Spinal cord (tissue), 10 donors: ENCODE data around the gene ZSWIM7. TPM values are rescaled to one million over a fixed set of nuclear protein-coding genes. Genes with fewer than 3 reads are reported as not detected.

Source experiments
- DNase-seq, 6 donors: peaks; one replicate each; pipeline versions ENCODE4 v3.0.0 to v3.0.0-alpha.2; 2013 to 2015; ENCODE audit warnings: low spot score in 6 of 6, low read depth in 4 of 6
- H3K27ac ChIP-seq: one replicate; pipeline ENCODE4 v1.5.1; 2013; ENCODE audit warnings: low read depth, low read length, control low read depth
- H3K27me3 ChIP-seq: one replicate; pipeline ENCODE4 v1.6.1; 2013; ENCODE audit warnings: low read length; ENCODE audit not compliant: control insufficient read depth, insufficient read depth
- H3K36me3 ChIP-seq: one replicate; pipeline ENCODE4 v1.6.1; 2013; ENCODE audit warnings: low read length; ENCODE audit not compliant: control insufficient read depth, insufficient read depth
- H3K4me1 ChIP-seq: one replicate; pipeline ENCODE4 v1.6.1; 2013; ENCODE audit warnings: low read length; ENCODE audit not compliant: control insufficient read depth, insufficient read depth
- H3K4me3 ChIP-seq: one replicate; pipeline ENCODE4 v1.5.1; 2013; ENCODE audit warnings: low read depth, low read length, control low read depth
- H3K9me3 ChIP-seq: one replicate; pipeline ENCODE4 v1.6.1; 2013; ENCODE audit warnings: low read length; ENCODE audit not compliant: control insufficient read depth, insufficient read depth
- WGBS: methylation state at CpG from one replicate; pipeline ENCODE4 v1.1.5; 2013; ENCODE audit warnings: missing lambda C conversion rate; ENCODE audit not compliant: insufficient coverage; 5-methylcytosine and 5-hydroxymethylcytosine counted together
- polyA plus RNA-seq, 2 donors: library from polyadenylated mRNA; unstranded; fragments of 120-200 nt; gene quantifications; one replicate each; pipeline ENCODE4 v1.2.1, GENCODE V29; 2013; ENCODE audit not compliant: insufficient read length in 2 of 2
- total RNA-seq, 2 donors: library from RNA; depleted of rRNA in 1 of 2; stranded (reverse); fragments of 120-200 nt in 1 of 2; fragments of >200 nt in 1 of 2; gene quantifications; one replicate each; pipeline versions ENCODE4 v1.2.3 to v1.2.4, GENCODE V29; 2013 to 2014
- donor health status: healthy.

Gene ZSWIM7
- total and polyA plus RNA-seq, 4 donors, result 22.3 to 55.6 (median 35.2) TPM

- DNase-seq, result no peak
- no CpG with 5 or more reads among the region's 5 CpGs for WGBS
- Histone ChIP-seq H3K4me3 (no peak overlapping the region), H3K36me3 (peaks cover 20% of the 10 kb centered on the region), H3K9me3 (no peaks in the 10 kb centered on the region), H3K4me1 (no peaks in the 10 kb centered on the region), H3K27me3 (no peaks in the 10 kb centered on the region), H3K27ac (no peak overlapping the region)
These were observed 28.4 kb upstream of the ZSWIM7 start for GRCh38 chr17:16027708-16028584.

- Histone ChIP-seq H3K36me3 (peaks cover 18% of the 10 kb centered on the region), H3K27me3 (no peaks in the 10 kb centered on the region), H3K4me3 (no peak overlapping the region), H3K27ac (no peak overlapping the region), H3K4me1 (no peaks in the 10 kb centered on the region), H3K9me3 (no peaks in the 10 kb centered on the region)
- 92% methylated on average over 2 of the region's 5 CpGs for WGBS
- DNase-seq, result peak in 1 of 6 donors; percentile 11
These were observed 27.4 kb upstream of the ZSWIM7 start for GRCh38 chr17:16026895-16027294.

GRCh38 chr17:16025202-16025601, 25.7 kb upstream of the ZSWIM7 start:
- WGBS, result no CpG with 5 or more reads among the region's 1 CpG
- Histone ChIP-seq H3K27ac (no peak overlapping the region), H3K36me3 (peaks cover 23% of the 10 kb centered on the region), H3K4me1 (no peaks in the 10 kb centered on the region), H3K9me3 (no peaks in the 10 kb centered on the region), H3K27me3 (no peaks in the 10 kb centered on the region), H3K4me3 (no peak overlapping the region)
- no peak for DNase-seq

GRCh38 chr17:16023881-16024280, 24.4 kb upstream of the ZSWIM7 start:
- DNase-seq, result no peak
- no peaks in the 10 kb centered on the region for H3K4me1 ChIP-seq
- no peak overlapping the region for H3K27ac ChIP-seq
- no peaks in the 10 kb centered on the region for H3K9me3 ChIP-seq
- H3K36me3 ChIP-seq, result peaks cover 30% of the 10 kb centered on the region
- no peak overlapping the region for H3K4me3 ChIP-seq
- no peaks in the 10 kb centered on the region for H3K27me3 ChIP-seq
- WGBS, result no CpG with 5 or more reads among the region's 4 CpGs

GRCh38 chr17:16019347-16019746, 19.8 kb upstream of the ZSWIM7 start:
- Histone ChIP-seq H3K27ac (no peak overlapping the region), H3K4me3 (no peak overlapping the region)

GRCh38 chr17:16013943-16014407, 14.5 kb upstream of the ZSWIM7 start:
- Histone ChIP-seq H3K27ac (no peak overlapping the region), H3K4me1 (no peaks in the 10 kb centered on the region), H3K27me3 (no peaks in the 10 kb centered on the region), H3K4me3 (no peak overlapping the region), H3K36me3 (peaks cover 27% of the 10 kb centered on the region), H3K9me3 (no peaks in the 10 kb centered on the region)
- peak in 2 of 6 donors; percentile 21 to 22 for DNase-seq
- no CpG with 5 or more reads among the region's 3 CpGs for WGBS

More at GRCh38 chr17:16019347-16019746, 19.8 kb upstream of the ZSWIM7 start:
- Histone ChIP-seq H3K27me3 (no peaks in the 10 kb centered on the region), H3K4me1 (no peaks in the 10 kb centered on the region), H3K9me3 (no peaks in the 10 kb centered on the region), H3K36me3 (peaks cover 20% of the 10 kb centered on the region)
- no peak for DNase-seq
- WGBS, result no CpG with 5 or more reads among the region's 1 CpG

GRCh38 chr17:16007439-16007838, 7.9 kb upstream of the ZSWIM7 start:
- no peak for DNase-seq
- Histone ChIP-seq H3K36me3 (peaks cover 42% of the 10 kb centered on the region), H3K9me3 (no peaks in the 10 kb centered on the region), H3K4me1 (no peaks in the 10 kb centered on the region), H3K27me3 (no peaks in the 10 kb centered on the region), H3K27ac (no peak overlapping the region), H3K4me3 (no peak overlapping the region)
- 100% methylated on average over 1 of the region's 3 CpGs for WGBS

GRCh38 chr17:16005636-16006035, 6.1 kb upstream of the ZSWIM7 start:
- DNase-seq, result no peak
- Histone ChIP-seq H3K4me3 (no peak overlapping the region), H3K27me3 (no peaks in the 10 kb centered on the region), H3K27ac (no peak overlapping the region), H3K36me3 (peaks cover 36% of the 10 kb centered on the region), H3K9me3 (no peaks in the 10 kb centered on the region), H3K4me1 (peaks cover 3% of the 10 kb centered on the region)
- WGBS, result 100% methylated on average over 1 of the region's 1 CpG

- no peaks in the 10 kb centered on the region for H3K9me3 ChIP-seq
- no peaks in the 10 kb centered on the region for H3K27me3 ChIP-seq
- H3K4me1 ChIP-seq, result peaks cover 7% of the 10 kb centered on the region
- DNase-seq, result no peak
- H3K36me3 ChIP-seq, result peaks cover 29% of the 10 kb centered on the region
- H3K4me3 ChIP-seq, result no peak overlapping the region
- no peak overlapping the region for H3K27ac ChIP-seq
- WGBS, result no CpG with 5 or more reads among the region's 1 CpG
These were observed 4.3 kb upstream of the ZSWIM7 start for GRCh38 chr17:16003841-16004240.

GRCh38 chr17:16002708-16003260, 3.3 kb upstream of the ZSWIM7 start:
- H3K27me3 ChIP-seq, result no peaks in the 10 kb centered on the region
- WGBS, result 100% methylated on average over 1 of the region's 2 CpGs
- DNase-seq, result no peak
- no peak overlapping the region for H3K27ac ChIP-seq
- no peak overlapping the region for H3K4me3 ChIP-seq
- peaks cover 25% of the 10 kb centered on the region for H3K36me3 ChIP-seq
- H3K4me1 ChIP-seq, result peaks cover 9% of the 10 kb centered on the region
- no peaks in the 10 kb centered on the region for H3K9me3 ChIP-seq
